Ectodermal cell (in vitro differentiated cells): ENCODE data around the gene KCNT2.

Source experiments
- H3K27ac ChIP-seq: 2 replicates; pipeline ENCODE4 v1.7.0; 2013; ENCODE audit warnings: mild to moderate bottlenecking, low read depth, low read length; ENCODE audit not compliant: insufficient read depth, poor library complexity, severe bottlenecking
- H3K27me3 ChIP-seq: 2 replicates; pipeline ENCODE4 v1.7.0; 2013; ENCODE audit warnings: mild to moderate bottlenecking, low read length; ENCODE audit not compliant: insufficient read depth, control insufficient read depth, poor library complexity, severe bottlenecking
- H3K36me3 ChIP-seq: one replicate; pipeline ENCODE4 v1.7.0; 2013; ENCODE audit warnings: low read length; ENCODE audit not compliant: control insufficient read depth, insufficient read depth
- H3K4me1 ChIP-seq: one replicate; pipeline ENCODE4 v1.7.0; 2013; ENCODE audit warnings: low read length; ENCODE audit not compliant: control insufficient read depth, insufficient read depth
- H3K4me3 ChIP-seq: 2 replicates; pipeline ENCODE4 v1.7.0; 2013; ENCODE audit warnings: low read depth, low read length, control low read depth; ENCODE audit not compliant: insufficient read depth
- H3K9me3 ChIP-seq: 2 replicates; pipeline ENCODE4 v1.7.0; 2013; ENCODE audit warnings: mild to moderate bottlenecking, low read length, moderate library complexity; ENCODE audit not compliant: control insufficient read depth
- WGBS, 2 experiments: methylation state at CpG; one replicate each; pipeline ENCODE4 v1.1.7; 2013; ENCODE audit warnings: missing lambda C conversion rate in 2 of 2; 5-methylcytosine and 5-hydroxymethylcytosine counted together

The KCNT2 gene

DNA sequence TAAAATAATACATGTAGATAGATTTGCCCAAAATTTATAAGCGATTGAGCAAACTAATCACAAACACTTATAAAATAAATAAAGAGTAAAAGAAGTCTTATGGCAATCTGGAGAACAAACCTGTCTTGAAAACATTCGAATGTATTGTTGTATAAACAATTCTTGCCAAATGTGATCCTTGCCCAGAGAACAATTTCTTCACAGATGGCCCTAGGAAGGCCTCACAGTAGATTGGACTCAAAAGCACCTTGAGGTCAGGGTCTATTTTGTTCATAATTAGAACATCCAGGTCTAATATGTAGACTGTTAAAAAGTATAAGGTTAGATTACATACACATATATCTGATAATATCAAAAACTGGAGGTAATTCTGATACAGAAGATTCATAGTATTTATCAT, 202.4 kb downstream of the KCNT2 start:
- Histone ChIP-seq H3K9me3 (no peaks in the 10 kb centered on the region), H3K4me3 (no peak overlapping the region), H3K36me3 (no peaks in the 10 kb centered on the region), H3K27me3 (no peaks in the 10 kb centered on the region), H3K27ac (no peak overlapping the region), H3K4me1 (peaks cover 3% of the 10 kb centered on the region)
- 96 to 100% methylated on average over 1 of the region's 2 CpGs for WGBS, 2 experiments

DNA sequence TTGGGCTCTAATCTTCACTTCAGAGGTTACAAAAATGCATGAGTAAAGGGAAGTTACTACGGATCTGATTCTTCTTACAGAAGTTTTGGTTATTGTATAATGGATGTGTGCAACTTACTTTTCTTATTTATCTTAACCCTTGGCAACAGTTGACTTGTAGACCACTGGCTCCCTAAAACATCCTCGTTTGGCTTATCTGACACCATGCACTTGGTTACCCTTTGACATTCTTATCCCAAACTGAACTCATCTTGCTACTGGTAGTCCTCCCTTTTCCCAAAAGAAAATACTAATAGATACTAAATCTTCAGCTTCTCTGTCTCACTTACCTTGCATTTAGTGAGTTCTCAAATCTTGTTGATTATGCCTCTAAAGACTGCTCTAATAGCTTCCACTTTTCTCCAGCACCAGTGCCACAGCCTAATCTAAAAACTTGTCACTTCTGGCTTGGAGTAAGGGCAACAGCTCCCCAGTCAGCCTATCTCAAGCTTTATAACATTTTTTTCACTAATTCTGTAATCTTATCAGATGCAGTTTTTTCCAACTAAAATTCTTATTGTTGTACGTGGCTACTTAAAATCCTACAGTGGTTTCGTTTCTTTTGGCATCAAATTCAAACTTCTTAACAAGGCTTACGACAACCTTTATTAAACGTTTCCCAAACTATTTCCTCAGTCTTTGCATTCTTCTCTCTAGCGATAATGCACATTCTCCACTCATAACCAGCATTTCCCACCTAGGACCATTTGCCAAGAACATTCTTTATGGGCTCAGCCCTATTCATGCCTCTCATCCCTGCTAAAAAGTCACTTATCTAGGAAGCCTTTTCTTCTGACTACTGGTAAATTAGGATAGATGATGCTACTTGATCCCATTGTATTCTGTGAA, 204.2 kb downstream of the KCNT2 start:
- Histone ChIP-seq H3K4me3 (no peak overlapping the region), H3K27me3 (no peaks in the 10 kb centered on the region), H3K36me3 (no peaks in the 10 kb centered on the region), H3K4me1 (peaks cover 3% of the 10 kb centered on the region), H3K9me3 (no peaks in the 10 kb centered on the region), H3K27ac (no peak overlapping the region)
- 95% methylated on average over 7 of the region's 7 CpGs for WGBS, 2 experiments

DNA sequence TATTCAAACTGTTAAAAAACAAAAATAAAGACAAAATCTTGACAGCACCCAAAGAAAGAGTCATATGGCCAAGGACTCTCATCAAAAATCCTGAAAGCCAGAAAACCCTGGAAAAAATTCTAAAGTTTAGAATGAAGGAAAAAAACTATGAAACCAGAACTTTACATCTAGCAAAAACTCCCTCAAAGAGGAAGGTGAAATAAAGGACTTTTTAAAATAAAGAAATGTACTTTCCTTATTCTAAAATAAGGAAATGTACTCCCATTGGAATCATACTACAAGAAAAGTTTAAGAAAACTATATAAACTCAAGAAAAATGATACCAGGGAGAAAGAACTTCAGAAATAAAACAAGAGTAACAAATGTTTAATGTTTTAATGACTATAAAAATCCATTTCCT, 206.3 kb downstream of the KCNT2 start:
- Histone ChIP-seq H3K27ac (no peak overlapping the region), H3K27me3 (no peaks in the 10 kb centered on the region), H3K4me1 (peaks cover 3% of the 10 kb centered on the region)

DNA sequence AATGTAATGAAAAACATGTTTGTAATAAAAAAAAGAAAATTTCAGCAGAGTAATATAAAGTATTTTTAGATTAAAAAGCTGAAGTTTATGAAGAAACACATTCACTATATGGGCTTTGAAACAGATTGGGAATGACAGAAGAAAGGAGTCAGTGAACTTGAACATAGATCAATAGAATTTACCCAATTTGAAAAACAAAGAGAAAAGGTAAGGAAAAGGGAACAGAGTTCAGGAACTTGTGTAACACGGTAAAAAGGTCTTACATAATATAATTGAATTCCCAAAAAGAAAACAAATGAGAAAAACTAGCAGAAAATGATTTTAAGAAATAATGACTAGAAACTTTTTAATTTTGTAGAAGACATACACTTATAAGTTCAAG, 206.8 kb downstream of the KCNT2 start:
- Histone ChIP-seq H3K4me1 (peaks cover 3% of the 10 kb centered on the region), H3K27me3 (no peaks in the 10 kb centered on the region), H3K9me3 (no peaks in the 10 kb centered on the region), H3K27ac (no peak overlapping the region), H3K4me3 (no peak overlapping the region), H3K36me3 (no peaks in the 10 kb centered on the region)
- WGBS, 2 experiments: no CpG with 5 or more reads among the region's 1 CpG

More for the DNA sequence above, 206.3 kb downstream of the KCNT2 start:
- Histone ChIP-seq H3K36me3 (no peaks in the 10 kb centered on the region), H3K9me3 (no peaks in the 10 kb centered on the region), H3K4me3 (no peak overlapping the region)

DNA sequence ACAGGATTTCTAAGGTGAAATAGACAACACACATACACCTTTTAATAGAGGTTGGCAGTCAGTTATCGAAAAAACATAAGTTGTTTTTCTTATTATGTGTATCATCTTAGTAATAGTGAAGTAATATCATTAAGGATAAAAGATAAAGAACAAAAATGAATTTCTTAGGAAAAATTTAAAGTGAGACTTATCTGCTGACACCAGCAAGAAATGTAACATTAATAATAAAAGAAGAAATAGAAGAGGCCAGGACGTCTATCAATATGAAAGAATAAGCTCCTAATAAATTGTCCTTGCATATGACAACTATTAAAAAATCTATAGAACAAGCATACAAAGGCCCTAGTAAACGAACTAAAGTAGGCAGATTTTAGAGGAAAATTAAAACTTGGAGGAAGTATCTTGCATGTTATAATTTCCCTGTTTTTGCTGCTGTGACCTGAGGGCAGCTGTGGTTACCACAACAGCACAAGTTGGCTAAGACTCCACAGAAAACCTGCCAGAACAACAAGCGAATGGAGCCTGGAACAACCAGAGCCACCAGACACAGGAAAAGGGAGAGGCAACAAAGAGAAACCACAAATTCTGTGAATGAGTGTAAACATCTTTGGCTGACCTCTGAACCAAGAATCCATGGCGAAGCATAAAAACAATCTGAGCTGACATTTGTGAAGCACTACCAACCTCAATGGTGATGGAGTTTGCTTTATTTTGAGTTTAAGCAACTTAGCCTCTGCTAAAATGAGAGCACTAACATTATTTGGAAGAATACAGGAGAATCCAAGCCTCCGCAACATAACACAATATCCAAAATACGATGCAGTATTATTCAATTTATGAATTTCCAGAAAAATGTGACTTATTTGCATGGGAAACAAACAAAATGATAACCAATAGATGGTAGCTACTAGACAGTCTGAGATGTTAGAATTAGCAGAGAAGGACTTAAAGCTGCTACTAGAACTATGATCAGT, 207.5 kb downstream of the KCNT2 start:
- WGBS, 2 experiments: 94 to 99% methylated on average over 3 to 5 of the region's 7 CpGs
- Histone ChIP-seq H3K27ac (no peak overlapping the region), H3K27me3 (no peaks in the 10 kb centered on the region), H3K4me1 (peaks cover 3% of the 10 kb centered on the region), H3K9me3 (no peaks in the 10 kb centered on the region), H3K36me3 (no peaks in the 10 kb centered on the region), H3K4me3 (no peak overlapping the region)

DNA sequence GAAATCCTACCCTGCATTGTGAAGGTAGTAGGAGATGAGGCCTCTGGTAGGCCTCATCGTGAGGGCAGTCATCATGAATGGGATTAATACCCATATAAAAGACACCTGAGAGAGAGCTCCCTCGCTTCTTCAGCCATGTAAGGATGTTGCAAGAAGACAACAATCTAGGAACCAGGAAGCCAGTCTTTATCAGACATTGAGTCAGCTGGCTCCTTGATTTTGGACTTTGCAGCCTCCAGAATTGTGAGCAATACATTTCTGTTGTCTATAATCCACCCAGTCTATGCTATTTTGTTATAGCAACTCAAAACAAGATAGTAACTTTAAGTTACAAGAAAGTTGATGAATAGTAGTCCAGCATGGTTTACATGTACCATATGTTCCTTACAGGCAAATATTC, 208.5 kb downstream of the KCNT2 start:
- Histone ChIP-seq H3K9me3 (no peaks in the 10 kb centered on the region), H3K27me3 (no peaks in the 10 kb centered on the region), H3K4me1 (peaks cover 3% of the 10 kb centered on the region), H3K36me3 (no peaks in the 10 kb centered on the region), H3K27ac (no peak overlapping the region), H3K4me3 (no peak overlapping the region)
- 89 to 100% methylated on average over 2 of the region's 2 CpGs for WGBS, 2 experiments

DNA sequence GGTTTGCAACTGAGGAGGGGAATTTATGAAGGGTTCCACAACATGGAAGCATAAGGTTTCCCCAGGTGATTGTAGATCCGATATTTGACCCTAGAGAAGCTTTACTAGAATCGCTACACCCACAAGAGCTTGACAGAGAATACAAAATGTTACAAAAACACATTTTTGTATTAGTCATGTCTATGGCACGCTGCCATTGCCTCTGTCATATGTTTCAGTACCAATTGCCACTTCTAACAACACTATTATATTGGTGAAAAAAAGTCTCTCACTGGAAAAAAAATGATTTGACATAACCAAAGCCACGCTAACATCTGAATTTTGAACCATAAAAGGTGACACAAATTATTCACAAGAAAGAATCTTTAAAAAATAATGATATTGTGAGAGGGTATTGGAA, 214.5 kb downstream of the KCNT2 start:
- no peak overlapping the region for H3K4me3 ChIP-seq
- H3K36me3 ChIP-seq: no peaks in the 10 kb centered on the region
- H3K27ac ChIP-seq: no peak overlapping the region
- no peaks in the 10 kb centered on the region for H3K9me3 ChIP-seq
- H3K27me3 ChIP-seq: no peaks in the 10 kb centered on the region
- no peaks in the 10 kb centered on the region for H3K4me1 ChIP-seq
- whole genome bisulfite sequencing, 2 experiments: 88 to 100% methylated on average over 4 of the region's 4 CpGs

DNA sequence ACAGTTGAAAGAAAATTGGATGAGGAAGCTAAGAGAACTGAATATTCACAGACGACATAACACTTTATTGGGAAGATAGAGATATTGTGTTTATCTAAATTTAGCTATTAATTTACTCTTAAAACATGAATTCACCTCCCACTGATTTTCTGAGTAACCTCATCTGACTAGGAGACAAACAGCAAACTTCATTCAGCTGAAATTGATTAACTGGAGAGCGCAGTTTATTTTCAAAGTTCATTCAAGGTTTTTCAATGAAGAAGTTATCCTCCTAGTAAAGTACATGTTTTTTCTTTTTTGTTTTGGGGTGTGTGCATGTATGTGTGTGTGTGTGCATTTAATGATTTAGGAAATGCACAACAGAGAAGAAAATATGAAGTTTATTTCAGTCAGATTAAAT, 215.0 kb downstream of the KCNT2 start:
- WGBS, 2 experiments: 100% methylated on average over 1 to 2 of the region's 2 CpGs
- no peak overlapping the region for H3K4me3 ChIP-seq
- H3K9me3 ChIP-seq: no peaks in the 10 kb centered on the region
- no peaks in the 10 kb centered on the region for H3K4me1 ChIP-seq
- no peaks in the 10 kb centered on the region for H3K36me3 ChIP-seq
- H3K27ac ChIP-seq: no peak overlapping the region
- no peaks in the 10 kb centered on the region for H3K27me3 ChIP-seq

DNA sequence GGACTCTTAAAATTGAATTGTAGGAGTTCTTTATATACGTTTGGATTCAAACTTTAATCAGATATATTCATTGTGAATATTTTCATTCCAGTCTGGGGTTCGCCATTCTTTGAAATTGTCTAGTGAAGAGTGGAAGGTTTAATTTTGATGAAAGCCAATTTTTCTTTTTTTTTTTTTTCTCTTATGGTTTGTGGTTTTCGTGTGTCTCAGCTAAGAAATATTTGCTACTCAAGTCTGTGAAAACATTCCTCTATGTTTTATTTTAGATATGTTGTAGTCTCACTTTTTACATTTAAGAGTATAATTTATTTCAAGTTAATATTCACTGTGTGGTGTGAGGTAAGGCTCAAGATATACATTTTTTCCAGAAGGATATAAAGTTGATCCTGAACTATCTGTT, 220.5 kb downstream of the KCNT2 start:
- Histone ChIP-seq H3K36me3 (no peaks in the 10 kb centered on the region), H3K4me1 (no peaks in the 10 kb centered on the region), H3K27me3 (no peaks in the 10 kb centered on the region), H3K9me3 (no peaks in the 10 kb centered on the region), H3K27ac (no peak overlapping the region), H3K4me3 (no peak overlapping the region)
- WGBS, 2 experiments: 83 to 91% methylated on average over 1 of the region's 3 CpGs

DNA sequence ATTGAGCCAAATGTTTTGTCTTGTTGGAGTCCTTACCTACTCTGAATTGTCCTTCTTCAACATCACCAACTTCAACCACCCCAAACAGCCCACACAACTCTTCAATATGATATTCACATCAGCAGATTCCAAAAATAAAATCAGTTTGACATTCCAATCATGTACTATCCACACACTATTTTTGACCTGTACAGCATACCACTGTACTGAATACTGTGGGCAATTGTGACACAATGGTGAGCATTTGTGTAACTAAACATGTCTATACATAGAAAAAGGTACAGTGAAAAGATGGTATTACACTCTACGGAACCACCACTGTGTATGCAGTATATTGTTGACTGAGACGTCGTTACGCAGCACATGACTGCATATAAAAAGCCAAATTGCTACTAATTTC, 223.1 kb downstream of the KCNT2 start:
- H3K27ac ChIP-seq: no peak overlapping the region
- WGBS, 2 experiments: 97 to 100% methylated on average over 4 of the region's 4 CpGs
- H3K4me1 ChIP-seq: no peaks in the 10 kb centered on the region
- no peaks in the 10 kb centered on the region for H3K36me3 ChIP-seq
- no peak overlapping the region for H3K4me3 ChIP-seq
- no peaks in the 10 kb centered on the region for H3K27me3 ChIP-seq
- no peaks in the 10 kb centered on the region for H3K9me3 ChIP-seq
